Sigmoid colon (tissue), 7 donors: ENCODE measurements around the gene FADS1. TPM values are rescaled to one million over a fixed set of nuclear protein-coding genes. Genes with fewer than 3 reads are reported as not detected.

Experiments used
- DNase-seq: peaks from one replicate; pipeline ENCODE4 v3.0.0-alpha.2; 2019
- H3K27ac ChIP-seq, 4 donors: fragments of 200-600 bp; sonication (generic); one replicate each; pipeline ENCODE4 v1.5.1; 2016 to 2019; ENCODE audit warnings: mild to moderate bottlenecking in 1 of 4
- H3K27me3 ChIP-seq, 3 donors: fragments of 200-600 bp; sonication (generic); one replicate each; pipeline ENCODE4 v1.5.1; 2019; ENCODE audit warnings: mild to moderate bottlenecking in 1 of 3
- H3K36me3 ChIP-seq, 4 donors: fragments of 200-600 bp; sonication (generic); one replicate each; pipeline ENCODE4 v1.5.1; 2016 to 2019
- H3K4me1 ChIP-seq, 4 donors: fragments of 200-600 bp; sonication (generic); one replicate each; pipeline ENCODE4 v1.5.1; 2017 to 2019
- H3K4me3 ChIP-seq, 4 donors: fragments of 200-600 bp; sonication (generic); one replicate each; pipeline ENCODE4 v1.5.1; 2017 to 2019; ENCODE audit warnings: mild to moderate bottlenecking in 2 of 4, moderate library complexity in 1 of 4
- H3K9me3 ChIP-seq, 4 donors: fragments of 200-600 bp in 3 of 4; sonication (generic) in 3 of 4; one replicate each; pipeline versions ENCODE4 v1.5.1 to v1.6.1; 2013 to 2019
- CTCF ChIP-seq, 4 experiments: fragments of 450-650 bp in 3 of 4; fragments of 200-600 bp in 1 of 4; IDR thresholded peaks; one replicate each; pipeline ENCODE4 v1.5.1; 2016 to 2019; ENCODE audit warnings: antibody characterized with exemption in 4 of 4, mild to moderate bottlenecking in 3 of 4, moderate library complexity in 2 of 4
- EP300 ChIP-seq, 4 donors: sonication (generic); formaldehyde crosslinking; IDR thresholded peaks; one replicate each; pipeline ENCODE4 v1.6.1; 2017; ENCODE audit warnings: antibody characterized with exemption in 4 of 4
- POLR2A ChIP-seq, 2 donors: fragments of 450-650 bp; IDR thresholded peaks; one replicate each; pipeline ENCODE4 v1.6.1; 2016; ENCODE audit warnings: antibody characterized with exemption in 2 of 2, mild to moderate bottlenecking in 2 of 2, moderate library complexity in 2 of 2
- POLR2AphosphoS5 ChIP-seq, 4 donors: sonication (generic); formaldehyde crosslinking; IDR thresholded peaks; one replicate each; pipeline ENCODE4 v1.6.1; 2017; ENCODE audit warnings: antibody characterized with exemption in 4 of 4
- WGBS, 2 donors: extraction: QIAGEN DNeasy Blood & Tissue Kit; methylation state at CpG; one replicate each; pipeline ENCODE4 v1.1.7; 2013; 5-methylcytosine and 5-hydroxymethylcytosine counted together
- intact Hi-C: fragments of 100-400 bp; cut with DNase I; formaldehyde crosslinking; loops from one replicate; pipeline ENCODE4 v1.15.1; 2023
- polyA plus RNA-seq, 3 donors: library from polyadenylated mRNA; stranded (reverse); fragments of 200-250 nt; gene quantifications; one replicate each; pipeline ENCODE4 v1.2.3, GENCODE V29; 2013
- total RNA-seq, 4 donors: library from RNA; depleted of rRNA; stranded (reverse); fragments of >200 nt; gene quantifications; one replicate each; pipeline ENCODE4 v1.1.0, GENCODE V29; 2016
- donor health status: healthy with polysubstance abuse.
- donor health status: Bipolar disorder and iron deficiency.
- donor health status: healthy.

Gene FADS1
- total and polyA plus RNA-seq, 7 donors, result 1.2 to 17.7 (median 12.6) TPM

GRCh38 chr11:61750631-61751273 is 66.1 kb downstream of the FADS1 start:
- Histone ChIP-seq H3K27ac (no peak overlapping the region), H3K36me3 (no peaks in the 10 kb centered on the region), H3K4me3 (no peak overlapping the region), H3K9me3 (no peaks in the 10 kb centered on the region), H3K27me3 (peaks cover 9 to 35% (median 10%) of the 10 kb centered on the region in 3 donors), H3K4me1 (peaks cover 0 to 13% (median 10%) of the 10 kb centered on the region in 4 donors)
- DNase-seq, result no peak
- WGBS, 2 donors, result 93 to 94% methylated on average over 5 of the region's 5 CpGs
- intact Hi-C loops, result loop anchor here (5.0 kb wide), 1 partner anchor 357 kb away; no protein-coding TSS in a partner anchor
- TF ChIP-seq CTCF (IDR thresholded peaks at IDR 0.05) (no peak), POLR2AphosphoS5 (IDR thresholded peaks at IDR 0.05) (no peak), POLR2A (IDR thresholded peaks at IDR 0.05) (no peak), EP300 (IDR thresholded peaks at IDR 0.05) (no peak)

Other genes starting within 250 kb of the FADS1 start
- gene SYT7, start 235.9 kb downstream of the FADS1 start, total RNA-seq, result 1 to 10 TPM in 3 of 4 donors, under 1 TPM in 1; 0.66 to 3.6 (median 1.6) TPM
- gene SYT7, start 235.9 kb downstream of the FADS1 start, polyA plus RNA-seq, result 1 to 10 TPM; 4.2 to 8.4 (median 6.6) TPM
- 1 to 10 TPM; 1.8 to 4.2 (median 2.0) TPM for gene DAGLA, start 136.6 kb downstream of the FADS1 start, total RNA-seq
- 1 to 10 TPM; 1.8 to 6.2 (median 2.4) TPM for gene DAGLA, start 136.6 kb downstream of the FADS1 start, polyA plus RNA-seq
- under 1 TPM; under 0.01 to 0.83 (median 0.60) TPM for gene MYRF, start 64.4 kb downstream of the FADS1 start, total RNA-seq
- 1 to 10 TPM in 2 of 3 donors, under 1 TPM in 1; 0.46 to 6.4 (median 1.8) TPM for gene MYRF, start 64.4 kb downstream of the FADS1 start, polyA plus RNA-seq
- 10 to 100 TPM; 39.9 to 64.7 (median 57.4) TPM for gene TMEM258, start 24.4 kb downstream of the FADS1 start, total RNA-seq
- gene TMEM258, start 24.4 kb downstream of the FADS1 start, polyA plus RNA-seq, result 100 to 1,000 TPM; 139 to 224 (median 148) TPM
- 1 to 10 TPM; 5.3 to 8.0 (median 7.0) TPM for gene FEN1, start 24.1 kb downstream of the FADS1 start, total RNA-seq
- gene FEN1, start 24.1 kb downstream of the FADS1 start, polyA plus RNA-seq, result 10 to 100 TPM in 2 of 3 donors, 1 to 10 TPM in 1; 4.2 to 39.1 (median 11.3) TPM
- 10 to 100 TPM in 3 of 4 donors, 1 to 10 TPM in 1; 4.1 to 45.4 (median 25.5) TPM for gene FADS2, start 11.3 kb upstream of the FADS1 start, total RNA-seq
- 10 to 100 TPM in 1 of 3 donors, 1 to 10 TPM in 2; 3.6 to 50.2 (median 3.7) TPM for gene FADS2, start 11.3 kb upstream of the FADS1 start, polyA plus RNA-seq
- 10 to 100 TPM; 21.1 to 57.9 (median 37.5) TPM for gene FADS3, start 74.5 kb upstream of the FADS1 start, total RNA-seq
- gene FADS3, start 74.5 kb upstream of the FADS1 start, polyA plus RNA-seq, result 10 to 100 TPM in 1 of 3 donors, 1 to 10 TPM in 2; 1.4 to 21.5 (median 3.0) TPM
- gene RAB3IL1, start 100.6 kb upstream of the FADS1 start, total RNA-seq, result 10 to 100 TPM; 12.1 to 23.7 (median 19.6) TPM
- 10 to 100 TPM in 1 of 3 donors, 1 to 10 TPM in 2; 5.1 to 21.6 (median 7.0) TPM for gene RAB3IL1, start 100.6 kb upstream of the FADS1 start, polyA plus RNA-seq
- 1 to 10 TPM in 3 of 4 donors, under 1 TPM in 1; 0.83 to 5.3 (median 3.3) TPM for gene BEST1, start 133.3 kb upstream of the FADS1 start, total RNA-seq
- 1 to 10 TPM; 3.2 to 9.6 (median 7.6) TPM for gene BEST1, start 133.3 kb upstream of the FADS1 start, polyA plus RNA-seq
- gene FTH1, start 150.6 kb upstream of the FADS1 start, total RNA-seq, result 1,000 to 10,000 TPM; 1,709 to 2,375 (median 1,954) TPM
- over 10,000 TPM in 2 of 3 donors, 1,000 to 10,000 TPM in 1; 6,007 to 20,022 (median 13,142) TPM for gene FTH1, start 150.6 kb upstream of the FADS1 start, polyA plus RNA-seq